ENCODE measurements around the gene ACAD8.

Gene ACAD8

DNA sequence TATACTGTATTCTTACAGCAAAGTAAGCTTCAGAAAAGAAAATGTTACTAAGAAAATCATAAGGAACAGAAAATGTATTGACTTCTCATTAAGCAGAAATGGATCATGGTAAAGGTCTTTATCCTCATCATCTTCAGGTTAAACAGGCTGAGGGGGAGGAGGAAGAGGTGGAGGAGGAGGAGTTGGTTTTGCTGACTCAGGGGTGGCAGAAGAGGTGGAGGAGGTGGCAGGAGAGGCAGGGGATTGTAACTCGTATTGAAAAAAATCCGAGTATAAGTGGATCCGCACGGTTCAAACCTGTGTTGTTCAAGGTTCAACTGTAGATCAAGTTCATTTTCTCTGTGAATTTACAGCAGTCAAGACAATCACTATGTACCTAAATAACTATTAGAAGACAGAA is 35.8 kb downstream of the ACAD8 start:
- no peak overlapping the region for H3K4me3 Mint-ChIP-seq
- ATAC-seq (no peak), DNase-seq (no peak)
- H3K27me3 Mint-ChIP-seq = no peaks in the 10 kb centered on the region
- peak overlapping the region in 1 of 2 donors; percentile 31 for H3K27ac Mint-ChIP-seq
- H3K4me1 Mint-ChIP-seq = no peaks in the 10 kb centered on the region
- H3K9me3 Mint-ChIP-seq = no peaks in the 10 kb centered on the region

DNA sequence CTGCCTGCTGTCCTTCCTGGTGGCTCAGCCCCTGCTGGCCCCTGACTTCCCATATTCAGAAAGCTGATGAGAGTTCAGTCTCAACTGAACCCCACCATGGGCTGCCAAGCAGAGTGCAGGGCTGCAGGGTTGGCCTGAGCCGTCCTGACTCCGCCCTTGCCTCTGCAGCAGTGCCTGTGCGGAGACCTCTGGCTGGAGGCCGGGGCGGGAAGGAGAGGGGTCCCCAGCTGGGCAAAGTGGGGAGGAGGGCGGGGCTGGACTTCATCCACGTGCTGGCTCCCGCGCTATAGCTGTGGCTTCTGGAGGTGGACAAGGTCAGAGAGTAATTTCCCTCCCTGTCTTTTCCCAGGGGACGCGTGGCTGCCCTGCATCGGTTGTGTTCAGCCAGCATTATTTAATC is 36.4 kb downstream of the ACAD8 start:
- Mint-ChIP-seq H3K9me3 (no peaks in the 10 kb centered on the region), H3K4me3 (no peak overlapping the region), H3K4me1 (no peaks in the 10 kb centered on the region), H3K27ac (no peak overlapping the region), H3K27me3 (no peaks in the 10 kb centered on the region)
- DNase-seq (no peak), ATAC-seq (no peak)

DNA sequence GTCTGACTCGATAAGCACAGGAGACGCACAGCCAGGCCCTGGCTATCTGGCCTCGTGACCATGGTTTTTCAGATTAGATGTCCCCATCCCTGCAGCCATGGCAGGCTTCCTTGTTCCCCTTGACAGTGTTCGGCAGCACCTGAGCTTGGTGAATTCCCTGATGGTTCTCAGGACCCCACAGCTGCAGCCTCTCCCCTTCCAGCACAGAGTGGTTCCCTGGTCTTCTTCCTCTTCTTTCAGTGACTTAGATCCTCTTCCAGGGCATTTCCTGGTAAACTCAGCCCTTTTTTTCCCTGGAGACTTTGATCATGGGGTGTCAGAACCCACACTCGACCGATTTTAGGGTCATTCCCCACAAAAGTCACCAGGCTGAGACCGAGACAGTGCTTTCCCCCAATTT is 37.3 kb downstream of the ACAD8 start:
- Mint-ChIP-seq H3K4me1 (no peaks in the 10 kb centered on the region), H3K9me3 (no peaks in the 10 kb centered on the region), H3K4me3 (no peak overlapping the region), H3K27me3 (no peaks in the 10 kb centered on the region), H3K27ac (no peak overlapping the region)
- no peak for DNase-seq
- ATAC-seq = no peak

DNA sequence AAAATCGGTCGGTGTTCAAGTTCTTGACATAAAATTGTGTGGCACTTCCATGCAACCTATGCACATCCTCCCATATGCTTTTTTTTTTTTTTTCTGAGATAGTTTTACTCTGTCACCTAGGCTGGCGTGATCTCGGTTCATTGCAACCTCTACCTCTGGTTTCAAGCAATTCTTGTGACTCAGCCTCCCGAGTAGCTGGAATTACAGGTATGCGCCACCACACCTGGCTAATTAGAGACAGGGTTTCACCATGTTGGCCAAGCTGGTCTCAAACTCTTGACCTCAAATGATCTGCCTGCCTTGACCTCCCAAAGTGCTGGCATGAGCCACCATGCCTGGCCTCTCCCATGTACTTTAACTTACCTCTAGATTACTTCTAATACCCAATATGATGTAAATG is 37.8 kb downstream of the ACAD8 start:
- no peaks in the 10 kb centered on the region for H3K4me1 Mint-ChIP-seq
- no peaks in the 10 kb centered on the region for H3K9me3 Mint-ChIP-seq
- H3K27ac Mint-ChIP-seq = no peak overlapping the region
- DNase-seq (no peak), ATAC-seq (no peak)
- no peaks in the 10 kb centered on the region for H3K27me3 Mint-ChIP-seq
- no peak overlapping the region for H3K4me3 Mint-ChIP-seq

DNA sequence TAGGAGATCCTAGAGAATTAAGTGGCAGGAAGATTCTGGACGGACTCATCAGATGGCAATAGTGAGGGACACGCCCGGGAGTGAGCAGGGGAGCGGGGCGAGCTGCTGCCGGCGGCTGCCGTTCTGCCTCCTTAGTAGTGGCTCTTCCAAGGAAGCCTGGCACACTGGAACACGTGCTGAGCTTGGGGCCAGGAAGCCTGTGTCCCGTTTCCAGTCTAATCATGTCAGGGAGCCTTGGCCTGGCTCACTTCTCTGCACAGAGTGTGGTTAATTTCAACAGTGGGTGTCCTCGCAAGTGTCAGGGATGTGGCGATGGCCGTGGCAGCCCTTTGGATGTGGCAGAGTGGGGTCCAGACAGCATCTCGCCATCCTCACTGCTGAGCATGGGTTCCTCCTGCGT is 39.3 kb downstream of the ACAD8 start:
- Mint-ChIP-seq H3K9me3 (no peaks in the 10 kb centered on the region), H3K27ac (peak overlapping the region in 1 of 2 donors; percentile 33), H3K4me3 (no peak overlapping the region), H3K27me3 (no peaks in the 10 kb centered on the region), H3K4me1 (no peaks in the 10 kb centered on the region)
- DNase-seq = no peak
- ATAC-seq = no peak

DNA sequence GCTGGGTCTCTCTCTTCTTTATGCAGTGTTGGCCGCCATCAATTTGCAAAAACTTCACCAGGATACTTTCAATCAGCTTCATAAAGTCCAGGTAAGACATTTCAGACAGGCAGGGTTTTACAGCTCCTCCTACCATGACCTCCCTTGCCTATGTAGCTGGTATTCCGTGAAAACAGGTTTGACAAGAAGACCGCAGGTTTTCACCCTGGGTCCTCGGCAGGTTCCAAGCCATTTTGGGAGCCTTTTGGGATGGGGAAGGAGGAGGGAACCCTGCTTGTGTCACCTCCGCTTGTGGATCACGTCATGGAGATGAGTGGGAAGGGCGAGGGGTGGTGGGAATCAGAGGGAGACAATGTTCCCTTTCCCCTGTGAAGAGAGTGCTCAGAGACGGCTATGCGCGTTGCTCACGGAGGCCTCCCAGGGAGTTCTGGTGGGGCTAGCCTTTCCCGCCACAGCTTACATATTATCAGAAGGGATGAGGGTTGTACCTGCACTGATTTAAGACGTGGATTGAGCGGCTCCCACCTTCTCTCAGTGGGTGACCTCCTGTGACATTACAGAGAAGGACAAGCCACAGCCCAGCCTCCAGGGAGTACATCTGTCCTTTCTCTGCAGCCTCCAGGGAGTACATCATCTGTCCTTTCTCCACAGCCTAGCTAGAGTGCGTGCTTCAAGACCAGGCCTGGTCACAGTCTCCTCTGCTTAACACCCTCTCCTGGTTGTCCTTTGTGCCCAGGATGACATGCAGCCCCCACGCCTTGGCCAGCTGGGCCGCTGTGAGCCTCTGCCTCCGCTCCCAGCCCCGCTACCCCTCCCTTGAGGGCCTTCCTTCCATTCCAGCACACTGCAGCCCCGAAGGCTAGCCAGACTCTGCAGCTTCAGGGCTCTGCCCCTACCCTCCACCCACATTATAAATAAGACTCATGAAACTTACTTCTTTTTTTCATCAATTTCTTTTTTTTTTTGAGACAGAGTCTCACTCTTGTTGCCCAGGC is 40.0 kb downstream of the ACAD8 start:
- H3K4me3 Mint-ChIP-seq = no peak overlapping the region
- ATAC-seq (peak; percentile 23), DNase-seq (no peak)
- no peaks in the 10 kb centered on the region for H3K4me1 Mint-ChIP-seq
- peak overlapping the region in 1 of 2 donors; percentile 61 for H3K27ac Mint-ChIP-seq
- no peaks in the 10 kb centered on the region for H3K9me3 Mint-ChIP-seq
- H3K27me3 Mint-ChIP-seq = no peaks in the 10 kb centered on the region

DNA sequence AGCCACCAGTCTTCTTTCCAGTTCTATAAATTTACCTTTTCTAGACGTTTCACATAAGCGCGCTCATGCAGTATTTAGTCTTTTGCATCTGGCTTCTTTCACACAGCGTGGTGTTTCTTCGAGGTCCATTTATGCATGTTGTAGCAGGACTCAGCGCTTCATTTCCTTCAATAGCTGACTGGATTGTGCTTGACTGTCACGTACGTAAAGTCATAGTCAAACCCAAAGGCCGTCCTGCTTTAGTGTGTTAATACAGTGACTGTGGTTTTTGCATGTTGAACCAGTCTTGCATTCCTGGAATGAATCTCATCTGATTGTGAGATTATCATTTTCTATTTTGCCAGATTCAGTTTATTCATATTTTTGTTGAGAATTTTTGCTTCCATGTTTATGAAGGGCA is 41.3 kb downstream of the ACAD8 start:
- no peak for ATAC-seq
- DNase-seq = no peak
- H3K27me3 Mint-ChIP-seq = no peaks in the 10 kb centered on the region
- no peak overlapping the region for H3K27ac Mint-ChIP-seq
- H3K4me3 Mint-ChIP-seq = no peak overlapping the region
- H3K4me1 Mint-ChIP-seq = no peaks in the 10 kb centered on the region
- no peaks in the 10 kb centered on the region for H3K9me3 Mint-ChIP-seq

DNA sequence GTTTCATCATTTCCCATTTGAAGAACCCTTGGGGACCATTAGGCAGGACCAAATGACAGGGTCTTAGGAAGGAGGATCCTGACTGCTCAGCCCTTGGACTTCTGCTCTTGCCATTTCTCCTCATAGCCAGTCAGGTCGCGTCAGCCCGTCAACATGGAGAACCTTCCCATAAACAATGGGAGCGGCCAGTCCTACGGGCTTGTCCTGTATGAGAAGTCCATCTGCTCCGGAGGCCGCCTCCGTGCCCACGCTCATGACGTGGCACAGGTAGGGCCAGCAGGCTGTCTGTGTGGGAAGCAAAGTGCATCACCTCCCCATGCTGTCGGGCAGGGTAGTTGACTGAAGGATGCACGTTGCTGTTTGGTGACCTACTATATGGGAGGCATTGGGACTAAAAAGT is 58.9 kb downstream of the ACAD8 start:
- ATAC-seq (no peak), DNase-seq (no peak)
- Mint-ChIP-seq H3K27ac (peak overlapping the region in 1 of 2 donors; percentile 1), H3K4me3 (no peak overlapping the region), H3K9me3 (peaks cover 6 to 7% of the 10 kb centered on the region in 2 donors), H3K4me1 (no peaks in the 10 kb centered on the region), H3K27me3 (no peaks in the 10 kb centered on the region)

DNA sequence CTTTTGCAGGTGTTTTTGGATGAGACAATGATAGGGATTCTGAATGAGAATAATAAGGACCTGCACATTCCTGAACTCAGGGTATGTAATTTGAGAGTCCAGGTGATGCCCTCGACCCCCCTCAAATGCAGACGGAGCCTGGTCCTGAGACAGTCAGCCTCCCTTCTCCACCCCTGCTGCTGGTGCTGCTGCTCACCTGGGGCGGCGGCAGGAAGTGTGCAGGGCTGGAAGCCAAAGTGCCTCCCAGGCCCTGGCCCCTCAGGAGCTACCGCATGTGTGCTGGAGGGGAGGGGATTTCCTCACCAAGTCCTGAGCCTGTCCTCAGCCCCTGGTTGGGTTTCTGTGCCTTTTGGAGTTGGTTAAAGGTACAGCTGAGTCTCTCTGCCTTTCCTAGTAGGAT is 59.4 kb downstream of the ACAD8 start:
- no peaks in the 10 kb centered on the region for H3K27me3 Mint-ChIP-seq
- ATAC-seq = no peak

DNA sequence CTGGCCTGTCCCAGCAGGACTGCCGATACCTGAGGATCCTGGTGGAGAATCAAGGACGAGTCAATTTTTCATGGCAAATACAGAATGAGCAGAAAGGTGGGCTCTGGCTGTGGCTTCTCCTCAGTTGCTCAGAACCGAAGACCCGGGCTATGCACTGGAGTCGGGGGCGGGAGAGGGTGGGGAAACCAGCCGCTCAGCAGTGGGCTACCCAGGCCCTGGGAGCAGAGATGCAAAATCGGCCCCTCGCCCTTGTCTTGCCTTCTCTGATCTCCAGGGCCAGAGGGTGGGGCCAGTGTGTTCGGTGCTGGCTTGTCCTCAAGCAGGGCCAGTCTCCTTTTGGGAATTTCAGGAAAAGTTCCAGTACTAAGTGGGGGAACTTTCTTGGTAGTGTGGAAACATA is 60.0 kb downstream of the ACAD8 start:
- Mint-ChIP-seq H3K27me3 (no peaks in the 10 kb centered on the region), H3K9me3 (peaks cover 7 to 18% of the 10 kb centered on the region in 2 donors), H3K27ac (no peak overlapping the region), H3K4me1 (no peaks in the 10 kb centered on the region), H3K4me3 (no peak overlapping the region)
- ATAC-seq = no peak
- no peak for DNase-seq

More for the DNA sequence above, 59.4 kb downstream of the ACAD8 start:
- Mint-ChIP-seq H3K9me3 (peaks cover 9 to 13% of the 10 kb centered on the region in 2 donors), H3K27ac (peak overlapping the region in 1 of 2 donors; percentile 1), H3K4me3 (no peak overlapping the region), H3K4me1 (no peaks in the 10 kb centered on the region)
- no peak for DNase-seq

DNA sequence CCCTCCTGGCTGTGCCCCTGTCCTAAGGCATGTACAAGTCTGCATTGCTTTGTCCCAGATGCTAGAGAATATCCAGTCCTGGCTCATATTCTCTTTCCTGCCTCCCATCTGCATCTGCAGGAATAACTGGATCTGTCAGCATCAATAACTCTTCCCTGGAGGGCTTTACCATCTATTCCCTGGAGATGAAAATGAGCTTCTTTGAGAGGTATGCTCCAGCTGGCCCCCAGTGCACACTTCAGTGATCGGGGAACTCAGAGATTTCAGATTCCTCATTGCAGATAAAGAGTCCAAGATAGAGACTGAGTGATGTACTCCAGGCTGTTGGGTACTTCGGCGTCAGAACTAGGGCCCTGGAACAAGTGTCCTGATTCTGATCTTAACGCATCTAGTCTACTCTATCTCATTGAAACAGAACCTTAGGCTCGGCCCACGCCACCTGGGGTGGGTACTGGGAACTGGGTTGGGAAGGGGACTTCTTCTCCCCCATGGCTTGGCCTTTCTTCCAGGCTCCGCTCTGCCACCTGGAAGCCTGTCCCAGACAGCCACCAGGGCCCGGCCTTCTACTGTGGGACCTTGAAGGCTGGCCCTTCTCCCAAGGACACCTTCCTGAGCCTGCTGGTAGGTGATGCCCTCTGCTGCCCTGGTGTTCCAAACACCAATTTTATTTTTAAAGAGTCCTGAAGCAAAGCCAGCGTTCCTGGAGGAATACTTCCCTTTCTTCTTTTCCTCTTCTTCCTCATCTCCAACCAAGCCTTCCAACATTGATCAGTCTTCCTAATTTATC is 60.6 kb downstream of the ACAD8 start:
- Mint-ChIP-seq H3K27ac (no peak overlapping the region), H3K4me3 (no peak overlapping the region), H3K9me3 (peaks cover 7 to 22% of the 10 kb centered on the region in 2 donors), H3K27me3 (no peaks in the 10 kb centered on the region), H3K4me1 (no peaks in the 10 kb centered on the region)
- no peak for ATAC-seq
- DNase-seq = no peak

All from stimulated activated naive CD8-positive, alpha-beta T cell treated with anti-CD3 and anti-CD28 coated beads, Interleukin-15, amount 100 ng/mL, for 72 hours (primary cell).